Cardiac fibroblast (primary cell): ENCODE results near the gene SPINK14.
A peak's percentile ranks its signal among the peaks of the same experiment; 100 is the strongest.

Experiments
- DNase-seq, 2 donors: peaks; one replicate each; pipeline versions ENCODE4 v3.0.0 to v3.0.0-alpha.2; 2010; ENCODE audit warnings: low read depth in 2 of 2
- H3K4me3 ChIP-seq, 2 donors: replicated peaks in 1 of 2; 1 replicate in 1 of 2; 2 replicates in 1 of 2; pipeline ENCODE4 v1.5.1; 2011; ENCODE audit warnings: low read depth in 2 of 2, low read length in 2 of 2, mild to moderate bottlenecking in 2 of 2, moderate library complexity in 1 of 2
- CTCF ChIP-seq: IDR thresholded peaks from one replicate; pipeline ENCODE4 v1.5.1; 2011; ENCODE audit warnings: low read depth, mild to moderate bottlenecking, low read length, inconsistent platforms

Gene SPINK14

GRCh38 chr5:148205865-148206264 is 37.5 kb downstream of the SPINK14 start:
- no peak overlapping the region for H3K4me3 ChIP-seq
- no peak for DNase-seq
- no peak for TF ChIP-seq CTCF

- no peak for TF ChIP-seq CTCF
- peak in 1 of 2 donors; percentile 20 for DNase-seq
These were observed 38.3 kb downstream of the SPINK14 start for GRCh38 chr5:148206620-148207019.

GRCh38 chr5:148208226-148208625 is 39.9 kb downstream of the SPINK14 start:
- H3K4me3 ChIP-seq: no peak overlapping the region
- DNase-seq: no peak
- no peak for TF ChIP-seq CTCF

More at GRCh38 chr5:148206620-148207019, 38.3 kb downstream of the SPINK14 start:
- H3K4me3 ChIP-seq: no peak overlapping the region

GRCh38 chr5:148209151-148209770 is 40.9 kb downstream of the SPINK14 start:
- no peak overlapping the region for H3K4me3 ChIP-seq
- TF ChIP-seq CTCF: no peak
- no peak for DNase-seq

- H3K4me3 ChIP-seq: no peak overlapping the region
- DNase-seq: peak in 1 of 2 donors; percentile 5
- TF ChIP-seq CTCF: no peak
These were observed 46.4 kb downstream of the SPINK14 start for GRCh38 chr5:148214665-148215185.

- DNase-seq: no peak
- no peak for TF ChIP-seq CTCF
- no peak overlapping the region for H3K4me3 ChIP-seq
These were observed 53.2 kb downstream of the SPINK14 start for GRCh38 chr5:148221508-148221907.
